Prostate gland (tissue), 2 donors: ENCODE data around the gene ARMH3. TPM values are rescaled to one million over a fixed set of nuclear protein-coding genes. Genes with fewer than 3 reads are reported as not detected.

Experiments
- DNase-seq: peaks from one replicate; pipeline ENCODE4 v3.0.0-alpha.2; 2019; ENCODE audit warnings: low spot score
- H3K27ac ChIP-seq, 2 donors: fragments of 200-600 bp; sonication (generic); 2 replicates each; pipeline ENCODE4 v1.5.1; 2017 to 2019
- H3K27me3 ChIP-seq: fragments of 200-600 bp; sonication (generic); replicated peaks from 2 replicates; pipeline ENCODE4 v1.5.1; 2019; ENCODE audit not compliant: insufficient read depth
- H3K36me3 ChIP-seq, 2 donors: fragments of 200-600 bp; sonication (generic); 1 replicate in 1 of 2; 2 replicates in 1 of 2; pipeline versions ENCODE4 v1.5.1 to v1.8.1; 2017 to 2019
- H3K4me1 ChIP-seq: fragments of 200-600 bp; sonication (generic); replicated peaks from 2 replicates; pipeline ENCODE4 v1.5.1; 2019
- H3K4me3 ChIP-seq, 2 donors: fragments of 200-600 bp; sonication (generic); 2 replicates each; pipeline ENCODE4 v1.5.1; 2017 to 2019
- H3K9me3 ChIP-seq: fragments of 200-600 bp; sonication (generic); 2 replicates; pipeline ENCODE4 v1.5.1; 2017
- POLR2A ChIP-seq: fragments of 450-650 bp; IDR thresholded peaks from one replicate; pipeline ENCODE4 v1.6.1; 2016; ENCODE audit warnings: antibody characterized with exemption, mild to moderate bottlenecking
- POLR2AphosphoS5 ChIP-seq: sonication (generic); formaldehyde crosslinking; IDR thresholded peaks from one replicate; pipeline ENCODE4 v1.6.1; 2017; ENCODE audit warnings: antibody characterized with exemption
- WGBS: methylation state at CpG from one replicate; pipeline ENCODE4 v1.1.5; 2018; 5-methylcytosine and 5-hydroxymethylcytosine counted together
- intact Hi-C: fragments of 100-400 bp; cut with DNase I; formaldehyde crosslinking; loops from one replicate; pipeline ENCODE4 v1.14.2; 2022
- total RNA-seq, 2 donors: library from RNA; depleted of rRNA; stranded (reverse); fragments of >200 nt; gene quantifications; one replicate each; pipeline ENCODE4 v1.1.0, GENCODE V29; 2016
- TF ChIP-seq, protein P1 (sequence below), 4 experiments: fragments of 200-600 bp in 2 of 4; fragments of 450-650 bp in 2 of 4; sonication (generic) in 2 of 4; IDR thresholded peaks; 1 replicate in 3 of 4; 2 replicates in 1 of 4; pipeline ENCODE4 v1.5.1; 2016 to 2019; ENCODE audit warnings: antibody characterized with exemption in 4 of 4, mild to moderate bottlenecking in 2 of 4, moderate library complexity in 2 of 4

Gene ARMH3
- total RNA-seq, 2 donors from 2014 or later: 15.1 to 20.5 TPM

DNA sequence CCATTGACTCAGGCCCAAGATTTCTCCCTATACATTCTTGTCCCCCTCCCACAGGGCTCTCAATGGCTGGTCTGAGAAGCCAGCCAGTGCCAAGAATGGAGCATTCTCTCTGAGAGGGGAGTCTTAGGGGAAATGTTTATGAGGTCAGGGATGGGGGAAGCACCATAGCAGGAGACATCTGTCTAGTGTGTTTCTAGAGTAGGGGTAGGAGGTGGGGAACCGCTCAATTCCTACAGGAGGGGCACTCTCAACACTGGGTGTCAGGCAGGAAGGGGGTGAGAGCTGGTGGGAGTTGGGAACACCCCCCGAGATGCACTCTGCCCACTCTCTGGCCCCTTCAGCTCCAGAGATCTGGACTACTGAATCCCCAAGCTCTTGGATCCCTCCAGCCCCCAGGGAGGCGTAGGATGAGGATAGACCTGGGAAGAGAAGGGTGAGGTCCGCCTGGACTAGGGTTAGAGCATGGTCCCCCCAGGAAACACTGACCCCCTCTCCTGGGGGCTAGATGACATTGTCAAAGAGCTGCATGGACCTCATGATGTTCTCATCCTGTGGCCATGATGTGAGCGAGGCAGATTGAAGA is 229.0 kb downstream of the ARMH3 start:
- no peak for TF ChIP-seq POLR2A
- TF ChIP-seq POLR2AphosphoS5: no peak
- TF ChIP-seq, protein P1, sequence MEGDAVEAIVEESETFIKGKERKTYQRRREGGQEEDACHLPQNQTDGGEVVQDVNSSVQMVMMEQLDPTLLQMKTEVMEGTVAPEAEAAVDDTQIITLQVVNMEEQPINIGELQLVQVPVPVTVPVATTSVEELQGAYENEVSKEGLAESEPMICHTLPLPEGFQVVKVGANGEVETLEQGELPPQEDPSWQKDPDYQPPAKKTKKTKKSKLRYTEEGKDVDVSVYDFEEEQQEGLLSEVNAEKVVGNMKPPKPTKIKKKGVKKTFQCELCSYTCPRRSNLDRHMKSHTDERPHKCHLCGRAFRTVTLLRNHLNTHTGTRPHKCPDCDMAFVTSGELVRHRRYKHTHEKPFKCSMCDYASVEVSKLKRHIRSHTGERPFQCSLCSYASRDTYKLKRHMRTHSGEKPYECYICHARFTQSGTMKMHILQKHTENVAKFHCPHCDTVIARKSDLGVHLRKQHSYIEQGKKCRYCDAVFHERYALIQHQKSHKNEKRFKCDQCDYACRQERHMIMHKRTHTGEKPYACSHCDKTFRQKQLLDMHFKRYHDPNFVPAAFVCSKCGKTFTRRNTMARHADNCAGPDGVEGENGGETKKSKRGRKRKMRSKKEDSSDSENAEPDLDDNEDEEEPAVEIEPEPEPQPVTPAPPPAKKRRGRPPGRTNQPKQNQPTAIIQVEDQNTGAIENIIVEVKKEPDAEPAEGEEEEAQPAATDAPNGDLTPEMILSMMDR (IDR thresholded peaks at IDR 0.05): no peak
- no peak for DNase-seq

DNA sequence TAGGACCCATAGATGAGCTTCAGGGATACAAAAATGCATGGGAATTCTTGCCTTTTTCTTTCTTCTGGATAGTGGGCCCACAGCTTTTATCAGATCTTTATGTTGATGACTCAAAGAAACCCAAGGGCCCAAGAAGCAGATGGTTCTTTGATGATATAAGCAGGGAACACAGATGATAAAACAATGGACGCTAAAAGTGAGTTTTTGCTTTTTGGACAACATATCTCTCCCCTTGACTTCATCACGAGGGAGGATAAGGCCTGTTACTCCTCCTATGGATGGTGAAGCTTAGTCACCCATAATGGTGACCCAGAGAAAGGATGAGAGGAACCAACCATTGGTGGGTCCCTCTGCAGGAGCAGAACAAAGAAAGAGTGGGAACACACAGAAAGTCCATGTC is 231.2 kb downstream of the ARMH3 start:
- Histone ChIP-seq H3K36me3 (no peaks in the 10 kb centered on the region), H3K27me3 (no peaks in the 10 kb centered on the region), H3K27ac (no peak overlapping the region), H3K4me3 (no peak overlapping the region), H3K4me1 (no peaks in the 10 kb centered on the region), H3K9me3 (no peaks in the 10 kb centered on the region)
- no peak for DNase-seq
- TF ChIP-seq POLR2A: no peak
- TF ChIP-seq POLR2AphosphoS5: no peak
- TF ChIP-seq, protein P1 (IDR thresholded peaks at IDR 0.05): no peak
- 91% methylated on average over 2 of the region's 2 CpGs for WGBS
- intact Hi-C loops: no loop called here

More for the DNA sequence above, 229.0 kb downstream of the ARMH3 start:
- 94% methylated on average over 5 of the region's 5 CpGs for WGBS
- Histone ChIP-seq H3K4me3 (no peak overlapping the region), H3K36me3 (no peaks in the 10 kb centered on the region), H3K9me3 (no peaks in the 10 kb centered on the region), H3K4me1 (no peaks in the 10 kb centered on the region), H3K27ac (no peak overlapping the region), H3K27me3 (no peaks in the 10 kb centered on the region)
- intact Hi-C loops: no loop called here

DNA sequence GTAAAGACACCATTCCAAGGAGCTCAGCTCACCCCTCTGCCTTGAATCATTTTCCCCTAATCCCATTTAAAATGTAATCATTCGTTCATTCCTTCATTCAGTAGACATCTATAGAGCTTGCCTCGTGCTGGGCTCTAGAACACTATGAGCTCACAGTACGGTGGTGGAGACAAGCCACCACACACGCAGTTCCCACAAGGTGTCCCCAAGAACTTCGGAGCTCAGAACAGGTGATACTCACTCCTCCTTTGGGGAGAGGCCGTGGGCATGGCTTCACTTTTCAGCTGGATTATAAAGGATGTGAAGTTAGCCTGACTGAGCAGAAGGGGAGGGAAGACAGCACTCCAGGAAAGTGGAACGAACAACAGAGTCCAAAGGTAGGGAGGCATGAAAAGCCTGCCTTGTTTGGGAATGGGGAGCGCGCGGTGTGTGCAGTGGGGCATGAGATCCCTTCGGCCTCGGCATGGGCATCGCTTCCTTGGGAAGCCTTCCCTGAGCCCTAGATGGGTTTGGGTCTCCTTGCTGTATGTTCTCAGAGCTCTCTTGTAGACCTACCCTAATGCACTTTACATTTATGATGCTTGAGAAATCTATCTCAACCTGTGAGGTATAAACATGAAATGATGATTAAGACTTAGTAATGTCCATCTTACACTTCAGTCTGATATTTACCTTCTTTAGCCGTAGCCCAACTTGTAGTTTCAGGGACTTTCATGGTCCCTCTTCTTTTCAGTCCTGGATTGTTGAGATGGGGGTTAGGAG is 236.9 kb downstream of the ARMH3 start:
- WGBS: 21% methylated on average over 14 of the region's 14 CpGs
- Histone ChIP-seq H3K27ac (peak overlapping the region; percentile 96 to 97), H3K27me3 (no peaks in the 10 kb centered on the region), H3K9me3 (no peaks in the 10 kb centered on the region), H3K4me3 (peak overlapping the region; percentile 22 to 100), H3K36me3 (no peaks in the 10 kb centered on the region), H3K4me1 (peaks cover 5% of the 10 kb centered on the region)
- intact Hi-C loops: loop anchor here (5.0 kb wide), 2 partner anchors 37 to 333 kb away; partner anchors contain the start of genes NOLC1 and NPM3
- TF ChIP-seq, protein P1 (IDR thresholded peaks at IDR 0.05): peak in 1 of 4 experiments; percentile 1
- TF ChIP-seq POLR2A: no peak
- peak; percentile 19 for DNase-seq

DNA sequence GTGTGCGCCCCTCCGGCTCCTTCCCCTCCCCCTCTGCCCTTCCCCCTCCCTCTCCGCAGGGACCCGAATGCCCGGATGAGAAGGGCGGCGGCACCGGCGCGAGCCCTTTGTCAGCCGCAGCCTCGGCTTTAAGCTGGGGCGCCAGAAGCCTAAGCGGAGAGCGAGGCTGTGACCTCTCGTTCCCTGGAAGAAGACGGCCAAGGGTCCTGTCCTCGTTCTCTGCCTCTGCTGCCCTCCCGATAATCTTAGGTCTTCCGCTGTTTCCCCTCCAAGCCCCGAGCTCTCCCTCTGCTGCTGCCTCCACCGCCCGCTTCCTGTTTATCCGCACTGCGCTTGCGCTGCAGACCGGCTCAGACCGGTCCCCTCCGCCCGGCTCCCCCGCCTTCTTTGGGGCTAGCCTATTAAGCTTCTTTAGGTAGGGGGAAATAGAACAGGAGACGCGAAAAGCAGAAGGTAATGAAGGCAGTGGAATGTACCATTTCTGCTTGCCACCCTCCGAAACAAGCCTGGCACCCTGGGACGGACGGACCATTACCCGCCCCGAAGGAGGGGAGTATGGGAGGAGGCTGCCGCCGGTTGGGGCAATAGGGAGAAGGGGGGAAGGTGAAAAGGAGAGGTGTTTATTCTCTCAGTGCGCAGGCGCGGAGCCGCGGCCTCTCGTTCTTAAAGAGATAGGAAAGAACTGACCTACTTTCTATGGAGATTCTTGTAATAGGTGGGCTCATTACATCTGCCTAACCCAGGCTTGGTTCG is 237.7 kb downstream of the ARMH3 start, which contains the start of gene OGA:
TSS of gene OGA (minus strand) at position 326 of the 753 bp plus-strand sequence. CDS start 422 bp downstream, outside the sequence.
- peak within 1 kb of the TSS; percentile 99 to 100 for H3K4me3 ChIP-seq
- H3K9me3 ChIP-seq: no peaks in the 10 kb centered on the region
- H3K4me1 ChIP-seq: peaks cover 5% of the 10 kb centered on the region
- 0% methylated on average over 47 of the region's 47 CpGs for WGBS
- DNase-seq: peak; percentile 98
- peak within 1 kb of the TSS; percentile 96 to 97 for H3K27ac ChIP-seq
- no peaks in the 10 kb centered on the region for H3K36me3 ChIP-seq
- peak; percentile 100 for TF ChIP-seq POLR2AphosphoS5
- TF ChIP-seq, protein P1 (IDR thresholded peaks at IDR 0.05): peak in 1 of 4 experiments; percentile 9
- peak; percentile 98 for TF ChIP-seq POLR2A
- intact Hi-C loops: loop anchor here (5.0 kb wide), 2 partner anchors 36 to 334 kb away; partner anchors contain the start of genes NOLC1 and NPM3
- no peaks in the 10 kb centered on the region for H3K27me3 ChIP-seq
